SKM-1 treated with dmso at 0.1 percent for 144 hours (cell line): ENCODE measurements around the gene RBKS.

Experiments used
- DNase-seq: peaks from one replicate; lab custom pipeline; 2025; ENCODE audit not compliant: unreplicated experiment; lab: John Stamatoyannopoulos, UW

The RBKS gene

DNA sequence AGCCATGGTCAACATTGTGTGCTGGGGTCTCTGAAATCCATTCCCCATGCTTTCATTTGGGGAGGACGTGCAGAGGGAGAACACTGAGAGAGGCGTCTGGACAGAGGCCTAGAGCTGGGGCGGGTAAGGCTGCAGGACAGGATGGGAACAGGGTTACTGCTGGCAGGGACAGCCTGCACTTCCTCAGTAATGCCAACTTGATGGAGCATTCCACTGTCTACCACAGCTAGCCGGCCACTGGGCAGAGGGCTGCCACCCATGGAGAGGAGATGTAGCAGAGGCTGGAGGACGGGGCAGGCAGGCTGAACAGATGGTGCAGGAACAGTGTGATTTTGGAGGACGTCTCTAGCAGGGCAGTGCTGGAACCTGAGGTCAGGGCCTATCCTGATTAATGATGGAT lies 89.3 kb downstream of the RBKS start:
- no peak for DNase-seq

DNA sequence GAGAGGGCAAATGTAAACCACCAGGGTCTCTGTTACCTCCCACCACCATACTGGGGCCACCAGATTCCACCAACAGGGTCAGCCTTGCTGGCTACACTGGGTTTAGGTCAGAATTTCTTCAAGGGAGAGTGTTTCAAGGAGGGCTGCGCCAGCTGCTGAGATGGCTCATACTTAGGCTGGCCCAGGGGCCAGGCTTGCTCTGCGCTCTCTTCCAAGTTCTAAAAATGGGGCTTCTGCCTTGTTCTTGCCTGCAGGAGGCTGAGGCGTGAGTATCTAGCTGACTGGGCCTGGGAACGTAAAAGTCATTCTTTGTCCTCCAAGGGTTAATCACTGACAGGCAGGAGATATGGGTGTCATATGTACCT lies 90.6 kb downstream of the RBKS start:
- no peak for DNase-seq

DNA sequence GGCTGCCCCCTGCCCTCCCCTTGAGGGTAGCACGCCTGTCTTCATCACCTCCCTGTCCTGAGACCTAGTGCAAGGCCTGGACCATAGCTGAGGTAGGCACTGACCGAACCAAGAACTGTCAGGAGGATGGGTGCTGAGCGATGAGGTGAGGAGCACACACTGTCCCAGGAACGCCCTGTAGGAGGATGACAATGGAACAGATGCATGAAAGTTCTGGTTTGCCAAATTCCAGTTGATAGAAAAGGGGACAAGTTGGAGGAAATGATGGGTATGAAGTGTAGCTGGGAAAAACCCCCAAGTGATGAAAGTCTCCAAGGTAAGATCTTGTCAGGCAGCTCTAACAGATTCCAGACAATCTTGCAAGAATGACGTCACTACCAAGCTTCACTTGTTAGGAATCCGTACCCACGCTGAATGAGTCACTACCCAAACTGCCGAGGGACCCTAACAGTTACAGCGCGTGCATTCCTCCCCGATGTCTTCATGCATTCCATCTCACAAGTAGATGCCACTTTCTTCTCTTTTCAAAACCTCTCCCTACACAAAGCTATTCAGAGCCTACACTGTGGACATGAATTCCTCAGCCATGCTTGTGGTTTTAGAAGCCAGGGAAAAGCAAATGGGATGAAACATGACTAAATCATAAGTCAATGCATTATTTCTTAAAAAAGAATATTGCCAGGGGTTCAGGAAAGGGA lies 91.1 kb downstream of the RBKS start:
- DNase-seq, result no peak

DNA sequence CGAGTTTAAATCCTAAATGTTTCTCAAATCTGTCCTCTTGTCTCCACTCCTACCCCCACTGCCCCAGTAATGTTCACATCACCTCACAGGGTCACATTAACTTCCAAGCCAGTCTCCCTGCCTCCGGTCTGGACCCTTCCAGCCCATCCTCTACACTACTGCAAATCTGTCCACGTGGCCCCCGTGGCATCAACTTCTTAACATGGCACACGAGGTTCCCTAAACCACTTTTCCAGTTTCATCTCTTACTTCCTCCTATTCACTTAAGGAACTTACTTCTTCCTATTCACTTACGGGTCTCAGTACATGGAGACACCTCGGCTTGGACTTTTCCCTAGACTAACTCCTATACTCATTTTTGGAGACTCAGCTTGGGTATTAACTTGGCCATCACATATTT lies 91.7 kb downstream of the RBKS start:
- DNase-seq, result peak; percentile 32

DNA sequence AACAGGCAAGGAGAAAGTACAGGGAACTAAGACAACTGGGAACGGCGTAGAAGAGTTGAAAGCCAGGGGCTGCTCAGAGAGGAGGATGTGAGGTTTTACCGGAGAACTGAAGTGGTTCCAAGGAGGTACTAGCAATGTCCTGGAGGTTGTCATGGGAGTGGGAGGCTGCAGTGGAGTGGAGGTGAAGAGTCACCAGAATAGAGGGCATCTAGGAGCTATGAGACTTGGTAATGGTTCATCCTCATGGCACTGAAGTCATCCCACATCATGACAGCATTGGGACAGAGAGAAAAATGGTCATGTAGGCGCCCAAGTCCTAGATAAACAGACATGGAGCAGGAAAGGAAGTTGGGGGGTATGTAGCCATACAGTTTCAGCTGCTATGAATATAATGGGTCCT lies 92.3 kb downstream of the RBKS start:
- no peak for DNase-seq

DNA sequence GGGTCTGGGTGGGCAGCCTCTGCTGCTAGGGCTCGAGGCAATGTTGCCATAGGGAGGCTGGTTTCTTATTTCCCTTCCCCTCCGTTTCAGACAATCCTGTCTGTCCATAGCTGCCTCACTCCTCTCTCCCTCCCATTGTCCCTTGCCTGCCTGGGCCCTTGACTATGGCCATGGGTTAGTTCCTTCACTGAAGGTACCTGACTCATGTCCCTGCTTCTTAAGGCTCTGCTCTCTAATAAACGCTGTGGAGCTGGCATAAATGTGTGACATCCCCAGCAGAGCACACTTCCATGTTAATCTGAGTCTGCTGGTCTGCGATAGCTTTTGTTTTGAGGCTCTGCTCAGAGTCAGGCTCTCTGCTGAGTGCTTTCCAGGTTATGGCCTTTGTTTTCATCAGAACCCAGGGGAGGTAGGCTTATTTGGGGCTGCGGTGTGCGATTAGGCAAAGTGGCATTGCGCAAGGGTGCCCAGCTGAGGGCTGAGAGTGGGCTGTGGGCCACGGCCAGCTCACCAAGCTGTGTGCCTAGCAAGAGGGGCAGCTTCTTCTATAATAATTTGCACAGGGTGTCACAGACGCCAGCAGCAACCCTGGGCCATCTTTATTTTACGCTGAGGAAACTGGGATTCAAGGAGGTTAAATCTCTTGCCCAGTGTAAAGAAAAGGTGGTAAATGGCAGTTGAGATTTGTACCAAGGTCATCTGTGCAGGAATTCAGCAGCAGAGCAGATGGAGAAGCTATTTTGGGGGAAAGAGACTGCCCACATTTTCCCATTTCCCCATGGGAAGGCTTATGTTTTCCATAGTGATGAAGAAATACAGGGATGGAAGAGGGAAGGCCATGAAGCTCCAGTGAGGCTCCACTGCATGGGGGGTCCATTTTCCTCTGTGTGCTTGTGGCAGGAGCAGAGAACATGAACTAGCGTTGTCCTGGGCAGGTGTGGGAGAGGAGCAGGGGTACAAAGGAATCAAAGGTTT lies 93.1 kb downstream of the RBKS start:
- peak; percentile 37 for DNase-seq

DNA sequence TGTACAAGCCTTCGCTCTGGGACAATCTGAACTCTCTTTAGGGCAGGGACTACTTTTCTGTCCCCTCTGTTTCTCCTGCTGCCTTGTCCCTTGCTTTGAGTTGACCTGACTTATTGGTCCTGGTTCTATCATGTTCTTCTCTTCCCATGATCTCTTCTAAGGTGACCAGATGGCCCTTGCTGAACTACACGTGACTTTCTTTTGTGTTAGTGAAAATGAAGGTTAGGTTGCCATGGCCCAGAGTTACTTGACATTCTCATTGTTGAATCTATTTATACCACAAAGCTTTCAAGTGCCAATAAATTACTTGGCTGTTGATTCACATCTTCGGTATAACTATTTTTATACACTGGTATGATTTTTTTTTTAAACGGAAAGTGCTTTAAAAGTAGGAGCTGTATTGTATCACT lies 94.3 kb downstream of the RBKS start:
- DNase-seq, result no peak

DNA sequence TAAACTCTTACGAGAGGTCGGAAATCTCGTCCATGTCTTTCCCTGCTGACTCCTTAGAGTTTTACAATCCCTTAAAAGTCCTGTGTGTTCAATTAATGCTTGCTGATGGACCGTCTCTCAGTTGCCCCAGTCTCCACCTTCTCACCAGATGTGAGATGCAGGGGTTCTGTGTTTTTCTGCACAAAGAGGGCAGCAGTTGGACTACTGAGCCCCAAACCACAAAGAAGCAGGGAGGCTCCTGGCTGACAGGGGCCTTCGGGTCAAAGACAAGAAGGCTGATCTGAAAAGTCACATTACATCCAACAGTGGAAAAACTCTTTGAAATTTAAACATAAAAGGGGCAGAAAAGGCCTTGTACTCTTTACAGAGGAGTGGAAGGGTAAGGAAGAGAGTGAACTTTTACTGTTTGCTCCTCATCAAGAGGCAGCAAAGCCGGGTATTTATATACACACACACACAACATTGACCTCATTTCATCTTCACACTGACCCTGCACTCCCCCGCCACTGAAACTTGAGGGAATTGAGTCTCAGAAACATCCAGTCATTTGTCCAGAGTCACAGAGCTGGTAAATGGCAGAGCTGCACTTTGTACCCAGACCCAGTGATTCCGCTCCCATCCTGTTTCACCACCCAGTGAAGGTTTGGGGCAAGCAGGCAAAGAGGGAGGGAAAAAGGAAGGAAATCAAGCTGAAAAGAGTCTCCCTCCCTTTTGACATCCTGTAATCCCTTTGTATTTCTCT lies 94.9 kb downstream of the RBKS start:
- no peak for DNase-seq

DNA sequence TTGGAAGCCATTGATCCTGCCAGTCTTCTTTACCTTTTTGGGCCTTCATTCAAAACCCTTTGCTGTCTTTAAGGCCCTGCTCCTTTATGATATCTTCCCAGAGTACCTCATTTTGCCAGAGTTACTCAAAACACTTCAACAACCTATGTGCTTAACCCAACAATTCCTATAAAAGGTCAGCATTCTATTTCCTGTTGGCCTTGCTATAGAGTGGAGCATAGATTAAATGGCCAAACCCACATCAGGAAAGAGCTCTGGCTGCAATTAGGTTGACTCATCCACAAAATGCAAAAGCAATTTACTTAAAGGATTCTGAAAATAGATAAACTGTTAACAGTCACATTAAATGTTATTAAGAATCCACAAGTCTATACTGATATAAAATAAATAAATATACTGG lies 97.4 kb downstream of the RBKS start:
- DNase-seq, result no peak

DNA sequence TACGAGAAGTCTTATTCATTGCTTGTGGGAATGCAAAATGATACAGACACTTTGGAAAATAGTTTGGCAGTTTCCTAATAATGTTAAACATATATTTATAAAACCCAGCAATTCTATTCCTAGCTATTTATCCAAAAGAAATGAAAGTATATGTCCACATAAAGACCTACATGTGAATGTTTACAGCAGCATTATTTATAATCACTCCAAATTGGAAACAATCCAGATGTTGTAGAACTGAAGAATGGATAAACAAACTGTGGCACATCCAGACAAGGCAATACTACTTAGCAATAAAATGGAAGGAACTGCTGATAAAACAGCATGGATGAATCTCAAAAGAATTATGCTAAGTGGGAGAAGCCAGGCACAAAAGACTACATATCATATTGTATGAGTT lies 99.4 kb downstream of the RBKS start:
- no peak for DNase-seq

DNA sequence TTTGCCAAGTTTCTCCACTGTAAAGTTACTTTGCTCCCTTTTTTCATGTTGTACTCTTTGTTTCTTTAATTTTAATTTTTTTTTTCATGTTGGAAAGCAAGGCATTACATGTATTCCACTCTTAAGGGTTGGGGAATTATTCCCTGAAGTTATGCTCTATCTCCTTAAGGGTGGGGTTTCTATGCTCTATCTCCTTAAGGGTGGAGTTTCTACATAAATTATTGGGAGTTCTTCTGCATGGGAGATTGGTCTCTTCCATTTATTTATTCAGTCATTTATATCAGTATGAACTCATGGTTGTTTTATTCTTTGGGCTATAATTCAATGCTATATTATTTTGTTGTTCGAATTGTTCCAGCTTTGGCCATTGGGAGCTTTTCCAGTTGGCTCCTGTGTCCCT lies 107.5 kb downstream of the RBKS start:
- no peak for DNase-seq

DNA sequence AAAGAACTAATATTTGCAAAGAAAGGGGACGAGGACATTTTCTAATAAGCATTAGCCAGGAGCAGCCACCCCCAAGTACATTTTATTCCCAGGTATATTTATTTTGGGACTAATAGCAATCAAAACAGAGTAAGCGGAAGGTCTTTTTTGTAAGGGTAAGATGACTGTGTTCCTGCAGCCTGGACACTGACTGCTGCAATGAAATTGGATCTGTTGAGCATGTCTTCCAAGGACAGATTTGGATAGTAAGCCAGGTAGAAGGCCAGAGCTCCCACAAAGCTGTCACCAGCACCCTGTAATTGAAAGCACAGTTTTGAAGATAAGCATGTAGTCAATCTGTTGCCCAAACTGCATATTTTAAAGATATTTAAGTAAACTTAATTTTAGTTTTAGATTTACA lies 108.7 kb downstream of the RBKS start:
- DNase-seq, result no peak

DNA sequence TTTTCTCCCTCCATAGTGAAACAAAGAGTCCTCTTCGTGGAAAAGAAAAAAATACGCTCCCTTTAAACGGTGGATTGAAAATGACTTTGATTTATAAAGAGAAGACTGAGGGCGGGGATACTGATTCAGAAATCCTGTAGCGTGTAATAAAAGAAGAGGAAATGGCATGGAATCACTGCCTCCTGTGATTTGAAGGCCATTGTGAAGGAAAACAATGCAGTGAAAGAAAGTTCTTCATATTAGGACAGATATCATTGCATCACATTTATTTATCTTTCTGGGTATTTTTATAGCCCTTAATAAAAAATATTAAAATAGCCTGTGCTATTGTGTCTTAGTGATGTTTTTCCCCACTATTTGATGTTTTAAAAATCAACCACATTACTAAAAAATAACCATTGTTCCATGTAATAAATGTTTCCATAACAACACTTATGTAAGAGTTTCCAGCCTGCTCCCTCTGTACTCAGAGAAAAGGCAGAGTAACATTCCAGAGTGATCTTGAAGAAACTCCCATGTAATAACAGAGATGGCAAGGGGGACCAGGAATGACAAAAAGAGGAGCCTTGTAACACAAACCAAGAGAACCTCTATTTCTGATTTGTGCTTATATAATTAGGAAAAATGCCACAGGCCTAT lies 110.7 kb downstream of the RBKS start:
- DNase-seq, result no peak

DNA sequence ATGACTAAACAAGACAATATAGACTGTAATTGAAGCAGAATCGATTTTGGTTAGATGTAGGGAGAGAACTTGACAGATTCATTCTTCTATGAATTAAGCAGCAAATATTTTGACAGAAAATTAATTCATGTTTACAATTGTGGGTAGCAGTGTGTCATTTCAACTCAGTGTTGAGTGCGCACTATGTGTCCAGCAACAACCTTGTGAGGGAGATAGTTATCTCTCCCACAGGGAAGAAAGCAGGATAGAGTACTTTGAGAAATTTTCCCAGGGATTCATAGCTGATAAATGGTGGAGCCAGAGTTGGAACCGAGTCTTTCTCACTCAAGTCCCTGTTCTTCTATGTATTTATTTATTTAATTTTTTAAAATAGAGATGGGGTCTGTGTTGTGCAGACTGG lies 113.5 kb downstream of the RBKS start:
- DNase-seq, result no peak

DNA sequence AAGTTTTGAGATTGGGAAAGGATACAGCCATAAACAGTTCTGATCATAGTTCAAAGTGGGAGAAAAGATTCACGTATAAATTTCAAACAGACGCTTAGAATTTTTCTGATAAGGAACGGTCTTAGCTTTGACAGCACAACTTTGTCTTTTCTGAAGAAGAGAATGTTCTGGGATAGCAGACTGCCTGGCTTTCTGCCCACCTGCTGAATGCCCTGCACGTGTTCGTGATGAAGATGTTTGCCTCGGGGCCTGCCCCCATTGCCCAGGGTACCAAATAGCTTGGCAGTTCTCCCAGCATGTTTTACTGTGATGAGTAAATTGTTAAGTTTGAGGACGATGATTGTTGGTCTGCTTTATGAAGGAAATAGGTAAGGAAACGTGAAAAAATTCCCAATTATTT lies 114.1 kb downstream of the RBKS start:
- DNase-seq, result no peak

DNA sequence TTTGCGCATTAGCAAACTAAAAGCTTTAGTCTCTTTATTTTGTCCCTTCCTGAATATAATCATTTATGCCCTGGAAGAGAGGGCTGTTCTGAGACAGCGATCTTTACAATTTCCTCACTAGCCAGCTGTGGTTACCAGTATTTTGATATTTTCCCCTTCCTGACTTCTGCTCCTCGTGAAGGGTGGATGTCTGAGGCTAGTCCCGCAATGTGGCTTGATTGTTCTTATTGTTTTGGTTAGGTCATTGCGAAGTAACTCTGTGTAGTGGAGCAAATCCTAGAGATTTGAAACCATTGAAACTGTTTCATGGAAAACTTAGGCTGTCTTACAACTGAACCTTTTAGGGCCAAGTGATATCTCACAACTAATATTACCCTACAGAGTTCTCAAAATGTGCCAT lies 116.2 kb downstream of the RBKS start:
- no peak for DNase-seq

DNA sequence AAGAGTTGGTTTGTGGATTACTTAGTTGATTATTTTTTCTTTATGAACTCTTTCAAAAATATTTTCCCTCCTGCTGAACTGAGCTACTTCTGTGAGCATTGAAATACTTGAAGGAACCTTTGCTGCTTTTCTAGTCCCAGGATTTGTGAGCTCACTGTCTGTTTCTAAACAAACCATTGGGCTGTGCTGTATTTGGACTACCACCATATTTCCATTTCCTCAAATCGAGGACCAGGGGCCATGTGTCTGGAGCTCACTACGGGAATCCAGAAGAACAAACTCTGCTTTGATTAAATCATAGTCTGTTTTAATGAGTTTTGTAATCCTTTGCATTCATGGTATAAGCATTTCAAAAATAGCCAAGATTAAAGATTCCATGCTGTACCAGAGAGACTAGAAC lies 117.4 kb downstream of the RBKS start:
- no peak for DNase-seq

DNA sequence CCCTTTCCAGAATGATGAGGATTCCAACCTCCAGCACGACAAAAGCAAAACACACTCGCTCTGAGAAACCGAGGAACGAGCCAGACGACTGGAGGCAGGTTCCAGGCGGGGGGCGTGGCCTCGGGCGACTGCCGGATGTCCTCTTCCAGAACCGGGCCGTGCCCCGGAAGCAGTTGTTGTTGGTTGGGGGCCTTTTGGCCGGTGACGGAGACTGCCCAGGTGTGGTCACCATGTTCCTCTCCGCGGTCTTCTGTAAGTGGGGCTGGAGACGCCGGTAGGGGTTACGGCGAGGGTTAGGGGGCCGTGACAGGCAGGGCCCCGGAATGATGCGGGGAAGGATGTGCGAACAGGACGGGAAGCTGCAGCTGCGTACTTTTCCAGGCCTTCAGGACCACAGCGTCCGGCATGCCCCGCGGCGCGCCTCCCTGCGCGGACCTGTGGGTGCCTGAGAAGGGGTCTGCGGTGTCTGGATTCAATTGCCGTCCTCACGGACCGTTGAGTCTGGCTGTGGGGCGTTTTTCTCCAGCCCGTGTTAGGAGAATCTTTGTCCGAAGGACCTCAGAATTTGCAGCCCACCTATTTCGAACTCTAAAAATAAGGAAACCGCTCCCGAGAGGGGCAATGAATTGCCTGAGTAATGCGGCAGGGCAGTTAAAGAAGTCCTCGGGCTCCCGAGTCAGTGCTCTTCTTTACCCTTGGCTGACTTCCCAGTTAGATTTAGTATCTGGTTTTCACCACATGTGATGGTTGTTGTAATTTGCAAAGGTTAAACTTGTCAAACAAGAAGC lies 118.4 kb downstream of the RBKS start, which contains the start of gene MRPL33:
MRPL33 (plus strand) TSS at position 172 of the 788 bp plus-strand sequence; CDS start at position 231, 59 bp downstream.
- peak; percentile 79 for DNase-seq

DNA sequence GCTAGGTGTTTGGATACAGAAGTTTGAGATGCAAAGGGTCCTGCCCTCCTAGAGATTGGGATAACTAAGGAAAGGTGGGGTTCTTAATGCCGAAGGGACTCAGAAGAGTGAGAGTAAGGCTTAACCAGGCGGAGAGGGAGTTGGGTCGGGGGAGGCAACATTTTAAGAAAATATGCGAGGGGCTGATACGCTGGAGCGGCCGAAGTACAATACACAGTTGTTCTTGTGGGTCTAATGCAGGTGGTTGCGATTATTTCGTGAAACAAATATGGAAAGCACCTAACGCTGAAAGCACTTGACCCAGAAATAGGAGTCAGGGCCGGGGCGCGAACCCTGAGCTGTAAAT lies 119.0 kb downstream of the RBKS start:
- no peak for DNase-seq

DNA sequence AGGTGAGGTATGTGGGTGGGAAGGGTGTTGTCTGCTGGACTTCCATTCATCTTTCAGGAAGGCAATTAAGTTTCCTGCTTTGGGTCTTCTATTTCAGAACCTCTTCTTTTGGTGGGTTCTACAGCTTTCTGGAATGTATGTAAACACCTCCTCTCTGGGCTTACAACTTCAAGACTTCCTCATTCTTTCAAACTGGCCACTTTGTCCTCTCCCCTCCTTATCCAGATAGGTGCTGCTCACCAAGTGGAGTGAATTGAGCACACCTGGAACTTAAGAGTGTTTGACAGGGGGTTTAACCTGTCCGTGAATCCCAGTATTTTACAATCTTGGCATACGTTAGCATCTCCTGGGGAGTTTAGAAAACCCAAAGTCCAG lies 123.9 kb downstream of the RBKS start:
- DNase-seq, result no peak
